ENCODE data around the gene TMEM240. TPM values are rescaled to one million over a fixed set of nuclear protein-coding genes. Genes with fewer than 3 reads are reported as not detected.

The TMEM240 gene
- total and polyA plus RNA-seq, 4 donors: 0.14 to 0.33 (median 0.33) TPM; not detected in 1

DNA sequence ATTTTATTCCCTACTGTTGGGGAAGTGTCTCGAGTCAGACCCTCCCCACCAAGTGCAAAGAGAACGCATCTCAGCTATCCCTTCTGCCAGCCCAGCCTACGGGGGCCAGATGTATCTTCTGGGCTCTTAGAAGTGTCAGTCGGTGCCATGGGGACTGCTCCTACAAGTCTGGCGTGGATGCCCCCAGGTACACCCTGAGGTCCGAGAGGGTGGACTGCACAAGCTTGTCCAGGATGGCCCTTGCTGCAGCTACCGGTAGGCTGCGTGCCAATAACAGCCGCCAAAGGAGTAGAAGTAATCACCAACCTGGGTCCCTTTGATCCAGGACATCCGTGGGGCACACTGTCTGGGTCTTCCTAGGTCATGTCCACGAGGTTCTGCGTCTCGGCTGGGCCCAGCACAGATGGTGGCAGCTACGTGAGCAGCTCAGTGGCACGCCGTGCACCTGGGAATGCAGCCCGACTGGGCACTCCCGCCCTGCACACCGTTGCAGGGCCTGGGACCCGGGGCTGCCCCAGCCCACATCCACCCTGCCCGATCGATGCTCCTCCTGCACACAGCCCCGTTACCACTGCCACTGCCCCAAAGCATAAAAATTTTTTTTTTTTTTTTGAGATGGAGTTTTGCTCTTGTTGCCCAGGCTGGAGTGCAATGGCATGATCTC lies 43.1 kb upstream of the TMEM240 start:
- no peaks in the 10 kb centered on the region for H3K9me3 ChIP-seq (ENCODE audit: control insufficient read depth in 4 of 4, low read length in 3 of 4)
- TF ChIP-seq FOXA2 (IDR thresholded peaks at IDR 0.05): no peak
- TF ChIP-seq FOXA1 (IDR thresholded peaks at IDR 0.05): no peak
- TF ChIP-seq RXRA (IDR thresholded peaks at IDR 0.05): no peak
- TF ChIP-seq, protein P1, sequence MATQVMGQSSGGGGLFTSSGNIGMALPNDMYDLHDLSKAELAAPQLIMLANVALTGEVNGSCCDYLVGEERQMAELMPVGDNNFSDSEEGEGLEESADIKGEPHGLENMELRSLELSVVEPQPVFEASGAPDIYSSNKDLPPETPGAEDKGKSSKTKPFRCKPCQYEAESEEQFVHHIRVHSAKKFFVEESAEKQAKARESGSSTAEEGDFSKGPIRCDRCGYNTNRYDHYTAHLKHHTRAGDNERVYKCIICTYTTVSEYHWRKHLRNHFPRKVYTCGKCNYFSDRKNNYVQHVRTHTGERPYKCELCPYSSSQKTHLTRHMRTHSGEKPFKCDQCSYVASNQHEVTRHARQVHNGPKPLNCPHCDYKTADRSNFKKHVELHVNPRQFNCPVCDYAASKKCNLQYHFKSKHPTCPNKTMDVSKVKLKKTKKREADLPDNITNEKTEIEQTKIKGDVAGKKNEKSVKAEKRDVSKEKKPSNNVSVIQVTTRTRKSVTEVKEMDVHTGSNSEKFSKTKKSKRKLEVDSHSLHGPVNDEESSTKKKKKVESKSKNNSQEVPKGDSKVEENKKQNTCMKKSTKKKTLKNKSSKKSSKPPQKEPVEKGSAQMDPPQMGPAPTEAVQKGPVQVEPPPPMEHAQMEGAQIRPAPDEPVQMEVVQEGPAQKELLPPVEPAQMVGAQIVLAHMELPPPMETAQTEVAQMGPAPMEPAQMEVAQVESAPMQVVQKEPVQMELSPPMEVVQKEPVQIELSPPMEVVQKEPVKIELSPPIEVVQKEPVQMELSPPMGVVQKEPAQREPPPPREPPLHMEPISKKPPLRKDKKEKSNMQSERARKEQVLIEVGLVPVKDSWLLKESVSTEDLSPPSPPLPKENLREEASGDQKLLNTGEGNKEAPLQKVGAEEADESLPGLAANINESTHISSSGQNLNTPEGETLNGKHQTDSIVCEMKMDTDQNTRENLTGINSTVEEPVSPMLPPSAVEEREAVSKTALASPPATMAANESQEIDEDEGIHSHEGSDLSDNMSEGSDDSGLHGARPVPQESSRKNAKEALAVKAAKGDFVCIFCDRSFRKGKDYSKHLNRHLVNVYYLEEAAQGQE (IDR thresholded peaks at IDR 0.05): no peak
- TF ChIP-seq NR2F2 (IDR thresholded peaks at IDR 0.05): no peak
- TF ChIP-seq JUND (IDR thresholded peaks at IDR 0.05): no peak
- TF ChIP-seq, protein P2, sequence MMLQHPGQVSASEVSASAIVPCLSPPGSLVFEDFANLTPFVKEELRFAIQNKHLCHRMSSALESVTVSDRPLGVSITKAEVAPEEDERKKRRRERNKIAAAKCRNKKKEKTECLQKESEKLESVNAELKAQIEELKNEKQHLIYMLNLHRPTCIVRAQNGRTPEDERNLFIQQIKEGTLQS (IDR thresholded peaks at IDR 0.05): no peak
- TF ChIP-seq GABPA (IDR thresholded peaks at IDR 0.05 in 1 of 2, conservative IDR thresholded peaks at IDR 0.05 in 1 of 2): no peak
- TF ChIP-seq TAF1 (conservative IDR thresholded peaks at IDR 0.05): no peak
- TF ChIP-seq HNF4G (IDR thresholded peaks at IDR 0.05): no peak
- TF ChIP-seq HNF4A (conservative IDR thresholded peaks at IDR 0.05): no peak
- no peak for TF ChIP-seq YY1 (IDR thresholded peaks at IDR 0.05)
- no peak for TF ChIP-seq SP1 (IDR thresholded peaks at IDR 0.05)
- TF ChIP-seq, protein P3, sequence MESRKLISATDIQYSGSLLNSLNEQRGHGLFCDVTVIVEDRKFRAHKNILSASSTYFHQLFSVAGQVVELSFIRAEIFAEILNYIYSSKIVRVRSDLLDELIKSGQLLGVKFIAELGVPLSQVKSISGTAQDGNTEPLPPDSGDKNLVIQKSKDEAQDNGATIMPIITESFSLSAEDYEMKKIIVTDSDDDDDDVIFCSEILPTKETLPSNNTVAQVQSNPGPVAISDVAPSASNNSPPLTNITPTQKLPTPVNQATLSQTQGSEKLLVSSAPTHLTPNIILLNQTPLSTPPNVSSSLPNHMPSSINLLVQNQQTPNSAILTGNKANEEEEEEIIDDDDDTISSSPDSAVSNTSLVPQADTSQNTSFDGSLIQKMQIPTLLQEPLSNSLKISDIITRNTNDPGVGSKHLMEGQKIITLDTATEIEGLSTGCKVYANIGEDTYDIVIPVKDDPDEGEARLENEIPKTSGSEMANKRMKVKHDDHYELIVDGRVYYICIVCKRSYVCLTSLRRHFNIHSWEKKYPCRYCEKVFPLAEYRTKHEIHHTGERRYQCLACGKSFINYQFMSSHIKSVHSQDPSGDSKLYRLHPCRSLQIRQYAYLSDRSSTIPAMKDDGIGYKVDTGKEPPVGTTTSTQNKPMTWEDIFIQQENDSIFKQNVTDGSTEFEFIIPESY (IDR thresholded peaks at IDR 0.05): no peak
- TF ChIP-seq, protein P4, sequence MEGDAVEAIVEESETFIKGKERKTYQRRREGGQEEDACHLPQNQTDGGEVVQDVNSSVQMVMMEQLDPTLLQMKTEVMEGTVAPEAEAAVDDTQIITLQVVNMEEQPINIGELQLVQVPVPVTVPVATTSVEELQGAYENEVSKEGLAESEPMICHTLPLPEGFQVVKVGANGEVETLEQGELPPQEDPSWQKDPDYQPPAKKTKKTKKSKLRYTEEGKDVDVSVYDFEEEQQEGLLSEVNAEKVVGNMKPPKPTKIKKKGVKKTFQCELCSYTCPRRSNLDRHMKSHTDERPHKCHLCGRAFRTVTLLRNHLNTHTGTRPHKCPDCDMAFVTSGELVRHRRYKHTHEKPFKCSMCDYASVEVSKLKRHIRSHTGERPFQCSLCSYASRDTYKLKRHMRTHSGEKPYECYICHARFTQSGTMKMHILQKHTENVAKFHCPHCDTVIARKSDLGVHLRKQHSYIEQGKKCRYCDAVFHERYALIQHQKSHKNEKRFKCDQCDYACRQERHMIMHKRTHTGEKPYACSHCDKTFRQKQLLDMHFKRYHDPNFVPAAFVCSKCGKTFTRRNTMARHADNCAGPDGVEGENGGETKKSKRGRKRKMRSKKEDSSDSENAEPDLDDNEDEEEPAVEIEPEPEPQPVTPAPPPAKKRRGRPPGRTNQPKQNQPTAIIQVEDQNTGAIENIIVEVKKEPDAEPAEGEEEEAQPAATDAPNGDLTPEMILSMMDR (IDR thresholded peaks at IDR 0.05; ENCODE audit: low read depth, low read length, missing input control): no peak
- TF ChIP-seq, protein P5, sequence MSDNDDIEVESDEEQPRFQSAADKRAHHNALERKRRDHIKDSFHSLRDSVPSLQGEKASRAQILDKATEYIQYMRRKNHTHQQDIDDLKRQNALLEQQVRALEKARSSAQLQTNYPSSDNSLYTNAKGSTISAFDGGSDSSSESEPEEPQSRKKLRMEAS (IDR thresholded peaks at IDR 0.05): no peak
- no peak for TF ChIP-seq RAD21 (IDR thresholded peaks at IDR 0.05)
- no peak for TF ChIP-seq EGR1 (IDR thresholded peaks at IDR 0.05; ENCODE audit: low read depth in 2 of 2)
- no peak overlapping the region for H3K9ac ChIP-seq (ENCODE audit: low read depth in 1 of 2, low read length in 2 of 2)
- H3K4me3 ChIP-seq (ENCODE audit: low read depth in 1 of 3, low read length in 3 of 3): no peak overlapping the region
- no peaks in the 10 kb centered on the region for H3K36me3 ChIP-seq (ENCODE audit: control insufficient read depth in 4 of 4, insufficient read depth in 3 of 4, low read depth in 1 of 4, low read length in 3 of 4)
- H3K27ac ChIP-seq (ENCODE audit: low read depth in 1 of 2, low read length in 2 of 2): no peak overlapping the region
- WGBS: 86% methylated on average over 23 of the region's 23 CpGs
- DNase-seq (ENCODE audit: low spot score): no peak
- H3K4me1 ChIP-seq (ENCODE audit: control insufficient read depth in 4 of 4, insufficient read depth in 4 of 4, low read length in 3 of 4): no peaks in the 10 kb centered on the region
- no peaks in the 10 kb centered on the region for H3K27me3 ChIP-seq (ENCODE audit: control insufficient read depth in 4 of 4, insufficient read depth in 4 of 4, low read length in 3 of 4)

Measured in liver (tissue), 9 donors.